ENCODE measurements around the gene SLC23A2.

Gene SLC23A2

DNA sequence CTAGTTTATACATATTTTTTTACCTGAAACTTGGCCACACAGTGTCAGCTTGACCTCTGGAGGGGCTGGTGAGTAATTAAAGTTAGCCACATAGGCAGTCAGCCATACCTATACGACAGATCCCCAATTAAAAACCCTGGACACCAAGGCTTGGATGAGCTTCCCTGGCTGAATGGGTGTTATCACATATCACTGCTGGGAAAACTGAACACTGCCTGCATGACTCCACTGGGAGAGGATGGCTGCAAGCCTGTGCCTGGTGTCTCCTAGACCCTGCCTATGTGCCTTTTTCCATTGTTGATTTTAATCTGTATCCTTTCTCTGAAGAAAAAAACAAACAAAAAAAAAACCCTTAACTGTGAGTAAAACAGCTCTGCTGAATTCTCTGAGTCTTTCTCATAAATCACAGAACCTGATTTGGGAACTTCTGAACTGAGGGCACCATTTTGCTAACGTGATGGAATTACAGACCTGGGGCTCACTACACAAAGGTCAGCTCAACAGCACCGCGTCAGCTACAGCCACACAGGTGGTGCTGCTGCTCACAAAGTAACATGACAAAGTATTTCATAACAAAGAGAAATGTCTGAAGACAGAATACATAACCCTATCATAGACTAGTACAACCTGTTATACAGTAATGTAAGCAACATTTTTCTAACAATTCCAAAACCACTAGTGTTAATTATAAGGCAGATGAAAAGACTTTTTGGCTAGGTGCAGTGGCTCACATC, 97.0 kb downstream of the SLC23A2 start:
- no peak for DNase-seq (ENCODE audit: low read depth in 4 of 4, low spot score in 1 of 4)

DNA sequence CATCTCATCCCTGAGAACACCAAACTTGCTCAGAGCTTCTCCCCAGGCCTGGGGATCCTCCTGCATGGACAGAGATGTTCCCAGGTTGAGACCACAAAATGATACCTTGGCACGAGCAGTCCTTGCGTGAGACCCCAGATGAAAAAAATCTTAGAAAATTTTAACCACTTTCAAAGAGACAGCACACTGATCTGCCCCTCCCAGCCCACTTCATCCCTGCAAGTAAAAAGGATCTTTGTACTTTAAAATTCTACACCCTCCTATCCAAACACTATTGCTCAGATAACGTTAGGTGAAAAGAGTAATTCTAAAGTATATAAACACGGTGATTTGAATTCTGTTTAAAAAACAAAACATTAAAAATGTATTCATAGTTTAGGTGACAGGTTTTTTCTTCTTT, 98.5 kb downstream of the SLC23A2 start:
- no peak for DNase-seq (ENCODE audit: low read depth in 4 of 4, low spot score in 1 of 4)

DNA sequence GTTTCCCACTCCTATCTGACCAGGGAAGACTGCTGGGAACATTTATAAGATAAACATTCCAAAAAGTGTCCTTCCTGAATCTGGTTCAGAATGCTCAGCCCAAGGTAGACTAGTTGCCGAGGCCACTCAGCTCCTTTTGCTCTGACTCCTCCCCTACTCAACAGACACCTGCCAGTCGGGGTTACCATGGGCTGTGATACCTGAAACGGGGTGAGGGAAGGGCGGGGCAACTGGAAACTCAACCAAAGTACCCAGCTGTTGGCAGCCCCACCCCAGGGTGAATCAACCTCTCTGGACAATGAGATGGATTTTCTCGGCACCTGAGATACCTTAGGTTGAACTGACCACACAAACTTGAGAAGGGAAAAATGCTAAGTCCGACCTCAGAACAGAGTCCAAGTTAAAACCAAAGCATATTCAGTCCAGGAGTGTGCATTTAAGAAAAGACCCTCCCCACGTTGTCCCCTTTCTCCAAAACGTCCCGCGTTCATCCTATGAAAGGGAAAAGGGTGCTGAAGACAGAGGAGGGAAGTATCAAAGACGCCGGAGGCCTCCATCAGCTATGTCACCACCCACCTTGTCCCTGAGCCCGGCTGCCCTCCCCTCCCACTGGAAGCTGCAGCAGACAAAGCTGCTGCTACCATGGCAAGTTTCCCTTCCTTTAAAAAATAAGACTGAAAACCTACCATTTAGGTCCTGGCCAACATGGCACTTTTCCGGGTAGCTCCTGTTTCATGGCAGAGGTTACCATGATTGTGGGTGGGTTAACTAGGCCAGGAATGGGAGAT, 100.1 kb downstream of the SLC23A2 start:
- no peak for DNase-seq (ENCODE audit: low read depth in 4 of 4, low spot score in 1 of 4)

- DNase-seq (ENCODE audit: low read depth in 4 of 4, low spot score in 1 of 4): no peak
Observed at GRCh38 chr20:4898282-4899244, 102.7 kb downstream of the SLC23A2 start.

GRCh38 chr20:4897600-4897999, 103.7 kb downstream of the SLC23A2 start:
- DNase-seq (ENCODE audit: low read depth in 4 of 4, low spot score in 1 of 4): no peak

GRCh38 chr20:4896971-4897497, 104.3 kb downstream of the SLC23A2 start:
- DNase-seq (ENCODE audit: low read depth in 4 of 4, low spot score in 1 of 4): no peak

DNA sequence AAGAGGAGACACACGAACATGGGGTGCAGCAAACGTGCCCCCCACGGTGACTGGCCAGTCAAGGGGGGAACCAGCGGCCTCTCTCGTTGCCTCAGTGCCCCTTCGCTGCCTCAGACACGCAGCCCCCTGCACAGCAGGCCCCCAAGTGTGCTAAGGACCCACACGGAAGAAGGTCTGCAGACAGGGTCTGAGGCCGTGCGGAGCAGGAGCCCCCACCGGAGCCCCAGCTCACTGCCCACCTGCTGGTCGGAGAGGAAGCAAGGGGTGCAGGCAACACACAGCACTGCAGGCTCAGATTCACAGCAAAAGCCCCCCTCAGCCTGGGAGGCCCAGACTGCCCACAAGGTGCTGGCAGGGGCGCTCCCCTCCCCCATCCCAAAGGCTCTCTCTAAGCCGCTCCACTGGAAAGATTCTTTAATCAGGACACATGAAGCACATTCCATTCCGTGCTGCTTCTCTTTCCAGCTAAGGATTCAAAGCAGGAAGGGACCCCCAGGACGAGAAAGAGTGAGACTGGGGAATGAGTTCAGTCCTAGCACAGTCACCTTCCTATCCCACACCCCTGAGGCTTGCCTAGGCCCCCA, 105.1 kb downstream of the SLC23A2 start:
- no peak for DNase-seq (ENCODE audit: low read depth in 4 of 4, low spot score in 1 of 4)

DNA sequence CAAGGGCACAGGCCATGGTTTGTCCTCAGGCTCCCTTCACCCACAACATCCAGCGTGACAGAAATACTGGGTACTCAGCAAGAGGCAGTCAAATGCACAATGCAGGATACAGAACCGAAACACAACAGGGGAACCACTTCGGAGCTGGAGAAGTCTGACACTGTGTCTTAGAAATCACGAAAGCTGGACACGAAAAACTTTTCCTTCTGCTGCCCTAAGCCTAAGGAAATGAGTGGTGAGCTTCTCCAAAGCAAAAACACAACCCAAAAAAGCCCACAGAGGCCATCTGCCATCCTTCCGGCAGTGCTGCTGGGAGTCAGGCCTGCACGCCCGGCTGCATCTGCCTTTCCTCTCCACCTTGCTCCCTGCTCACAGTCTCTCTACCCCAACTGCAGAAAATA, 106.3 kb downstream of the SLC23A2 start:
- DNase-seq (ENCODE audit: low read depth in 4 of 4, low spot score in 1 of 4): no peak

- DNase-seq (ENCODE audit: low read depth in 4 of 4, low spot score in 1 of 4): no peak
Observed at GRCh38 chr20:4894409-4894808, 106.9 kb downstream of the SLC23A2 start.

DNA sequence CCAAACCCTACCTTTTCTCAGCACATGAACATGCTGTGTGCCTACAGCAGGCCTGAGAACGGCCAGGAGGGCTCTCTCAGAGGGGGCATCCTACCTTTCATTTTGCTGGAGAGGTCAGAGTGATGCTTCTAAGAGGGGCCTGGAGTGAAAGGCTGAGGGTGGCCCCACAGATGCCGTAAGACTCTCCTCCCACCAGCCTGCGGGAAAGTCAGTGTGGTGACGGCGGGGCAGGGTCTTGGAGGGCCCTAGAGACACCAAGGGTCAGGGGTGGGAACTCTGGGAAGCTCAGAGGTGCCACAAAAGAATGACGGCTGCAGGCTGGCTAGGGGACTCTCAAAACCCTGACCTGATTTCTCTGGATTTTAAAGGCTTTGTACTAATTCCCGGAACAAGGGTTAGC, 107.6 kb downstream of the SLC23A2 start:
- DNase-seq (ENCODE audit: low read depth in 4 of 4, low spot score in 1 of 4): no peak

DNA sequence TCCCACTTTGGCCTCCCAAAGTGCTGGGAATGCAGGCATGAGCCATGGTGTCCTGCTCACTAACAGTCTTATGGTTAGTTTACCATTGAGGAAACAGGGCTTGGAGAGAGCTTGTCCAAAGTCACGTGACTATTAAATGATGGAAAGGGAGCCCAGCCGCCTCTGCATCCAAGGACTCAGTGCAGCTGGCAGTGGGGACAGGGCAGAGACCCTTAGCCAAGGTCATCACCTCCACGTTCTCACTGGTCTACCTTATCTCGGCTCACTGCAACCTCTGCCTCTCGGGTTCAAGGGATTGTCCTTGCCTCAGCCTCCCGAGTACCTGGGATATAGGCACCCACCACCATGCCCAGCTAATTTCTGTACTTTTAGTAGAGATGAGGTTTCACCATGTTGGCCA, 109.3 kb downstream of the SLC23A2 start:
- DNase-seq (ENCODE audit: low read depth in 4 of 4, low spot score in 1 of 4): no peak

DNA sequence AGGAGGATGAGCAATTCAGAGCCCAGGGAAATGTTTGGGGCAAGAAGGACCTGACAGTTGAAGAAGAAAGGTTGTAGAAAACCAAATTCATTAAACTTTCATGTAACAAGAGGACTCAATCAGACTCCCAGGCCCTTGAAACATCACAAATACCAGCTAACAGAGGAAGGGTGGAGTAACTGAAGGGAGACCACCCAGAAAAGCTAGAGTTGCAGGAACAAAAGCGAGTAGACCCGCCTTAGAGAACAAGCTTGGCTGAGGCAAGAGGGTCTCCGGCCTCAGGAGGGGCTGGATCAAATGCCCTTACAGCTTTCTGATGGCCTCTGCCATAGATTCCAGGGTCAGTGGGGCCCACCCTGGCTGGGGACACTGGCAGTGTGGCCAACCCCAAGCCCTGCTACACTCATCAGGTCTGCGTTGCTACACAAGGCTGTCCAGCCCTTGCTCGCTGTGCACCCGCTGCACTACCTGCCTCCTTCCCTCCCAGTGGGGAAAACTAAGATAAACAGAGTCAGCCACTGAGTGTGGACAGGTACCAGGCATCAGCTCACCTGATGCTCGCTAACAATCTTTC, 110.0 kb downstream of the SLC23A2 start:
- DNase-seq (ENCODE audit: low read depth in 4 of 4, low spot score in 1 of 4): no peak

- no peak for DNase-seq (ENCODE audit: low read depth in 4 of 4, low spot score in 1 of 4)
Observed at GRCh38 chr20:4889446-4889845, 111.9 kb downstream of the SLC23A2 start.

DNA sequence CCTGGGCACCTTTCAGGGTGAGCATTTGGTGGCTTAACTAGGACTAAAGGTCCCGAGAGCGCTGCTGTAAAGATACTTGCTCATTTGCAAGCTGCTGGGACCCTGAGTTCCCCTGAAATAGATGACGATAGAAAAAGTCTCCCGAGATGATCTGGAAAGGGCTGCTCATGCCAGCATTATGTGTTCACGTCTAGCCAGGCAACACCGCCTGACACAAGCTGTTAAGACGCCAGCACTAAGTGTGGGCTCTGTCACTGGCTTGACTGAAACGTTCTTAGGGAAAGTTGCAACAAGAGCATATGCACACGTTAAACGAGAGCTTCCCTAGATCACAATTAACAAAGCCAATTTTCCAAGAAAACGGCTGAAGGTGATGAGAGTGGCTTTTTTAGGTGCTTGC, 113.7 kb downstream of the SLC23A2 start:
- DNase-seq (ENCODE audit: low read depth in 4 of 4, low spot score in 1 of 4): no peak

DNA sequence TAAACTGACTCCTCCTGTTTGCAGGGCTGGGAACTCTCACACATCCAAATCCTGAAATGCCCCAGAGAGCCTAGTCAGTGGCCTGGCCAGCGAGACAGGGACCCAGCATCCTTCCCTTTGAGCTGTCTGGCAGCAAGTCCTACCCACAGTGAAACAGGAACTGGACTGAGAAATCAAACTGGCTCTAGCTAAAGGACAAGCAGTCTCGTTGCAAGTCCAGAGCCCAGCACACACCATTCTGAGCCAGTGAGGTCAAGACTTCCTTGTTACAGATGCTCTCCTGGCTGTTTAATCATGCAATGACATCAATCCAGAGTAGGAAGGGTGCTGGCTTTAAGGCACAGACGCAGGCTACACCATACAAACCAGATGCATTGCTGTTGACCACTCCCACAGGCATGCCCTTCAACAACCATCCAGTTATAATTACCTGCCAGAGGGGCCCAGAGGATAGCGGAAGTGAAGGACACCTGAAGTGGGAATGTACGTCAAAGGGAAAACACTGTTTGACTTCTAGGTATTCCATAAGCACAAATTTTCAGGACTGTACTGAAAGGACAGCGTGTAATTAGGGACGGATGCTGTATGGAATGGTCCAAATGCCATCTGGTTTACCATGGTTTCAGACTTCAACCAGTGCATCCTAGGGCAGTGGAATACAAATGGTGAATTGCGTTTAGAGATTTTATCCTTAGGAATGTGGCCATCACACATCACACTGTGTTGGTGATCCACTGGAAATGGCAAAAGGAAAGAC, 114.4 kb downstream of the SLC23A2 start:
- DNase-seq (ENCODE audit: low read depth in 4 of 4, low spot score in 1 of 4): no peak

GRCh38 chr20:4885877-4886276, 115.4 kb downstream of the SLC23A2 start:
- no peak for DNase-seq (ENCODE audit: low read depth in 4 of 4, low spot score in 1 of 4)

- DNase-seq (ENCODE audit: low read depth in 4 of 4, low spot score in 1 of 4): no peak
Observed at GRCh38 chr20:4883546-4883945, 117.8 kb downstream of the SLC23A2 start.

- DNase-seq (ENCODE audit: low read depth in 4 of 4, low spot score in 1 of 4): no peak
Observed at GRCh38 chr20:4883051-4883450, 118.3 kb downstream of the SLC23A2 start.

GRCh38 chr20:4881006-4881730, 120.1 kb downstream of the SLC23A2 start:
- DNase-seq (ENCODE audit: low read depth in 4 of 4, low spot score in 1 of 4): no peak
